Measurements from ENCODE around the gene FAM110C. TPM values are rescaled to one million over a fixed set of nuclear protein-coding genes. Genes with fewer than 3 reads are reported as not detected.
A peak's percentile ranks its signal among the peaks of the same experiment; 100 is the strongest.
"Not testable (repeated sequence)": the region's sequence is repeated elsewhere in the genome, so short reads cannot be mapped to it uniquely, and the experiment has no call there.

FAM110C gene
- total RNA-seq, 4 donors from 2014 or later: 5.0 to 39.2 (median 28.3) TPM

DNA sequence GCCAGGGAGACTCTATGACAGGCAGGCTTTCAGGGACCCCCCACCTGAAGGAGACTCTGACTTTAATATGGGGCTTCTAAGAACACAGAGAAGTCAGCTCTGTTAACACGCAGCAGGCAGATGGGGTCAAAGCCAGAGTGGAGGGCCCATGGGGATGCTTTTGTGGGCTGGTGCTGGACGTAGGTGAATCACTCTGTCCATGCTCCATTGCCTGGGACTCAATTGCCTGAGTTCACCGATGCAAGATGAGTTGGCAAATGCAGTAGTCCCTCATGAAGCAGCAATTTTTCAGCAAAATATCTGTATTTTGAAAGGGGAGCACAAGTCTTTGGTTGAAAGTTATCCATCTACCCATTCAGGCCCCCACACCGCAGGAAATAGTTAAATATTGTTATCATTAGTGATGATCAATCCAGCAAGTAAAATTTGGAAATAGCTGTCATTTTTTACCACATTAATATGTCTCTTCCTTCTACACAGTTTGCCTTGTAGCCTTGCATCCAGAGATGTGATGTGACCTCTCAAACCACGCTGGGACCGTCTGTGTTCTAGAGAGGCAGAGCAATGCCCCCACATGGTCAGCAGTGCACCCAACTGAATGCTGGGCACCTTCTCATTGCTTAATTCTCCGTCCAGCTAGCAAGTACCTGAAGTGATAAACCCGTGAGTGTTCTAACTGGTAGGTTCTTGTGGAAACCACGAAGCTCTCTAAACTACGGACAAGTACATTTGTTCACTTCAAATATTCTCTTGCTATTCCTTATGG lies 34.8 kb upstream of the FAM110C start:
- H3K9me3 ChIP-seq: no peaks in the 10 kb centered on the region
- H3K27ac ChIP-seq: no peak overlapping the region
- H3K4me1 ChIP-seq: no peaks in the 10 kb centered on the region
- DNase-seq: no peak
- H3K36me3 ChIP-seq: no peaks in the 10 kb centered on the region
- H3K27me3 ChIP-seq: no peaks in the 10 kb centered on the region
- no peak for TF ChIP-seq POLR2A (IDR thresholded peaks at IDR 0.05)
- TF ChIP-seq, protein P1, sequence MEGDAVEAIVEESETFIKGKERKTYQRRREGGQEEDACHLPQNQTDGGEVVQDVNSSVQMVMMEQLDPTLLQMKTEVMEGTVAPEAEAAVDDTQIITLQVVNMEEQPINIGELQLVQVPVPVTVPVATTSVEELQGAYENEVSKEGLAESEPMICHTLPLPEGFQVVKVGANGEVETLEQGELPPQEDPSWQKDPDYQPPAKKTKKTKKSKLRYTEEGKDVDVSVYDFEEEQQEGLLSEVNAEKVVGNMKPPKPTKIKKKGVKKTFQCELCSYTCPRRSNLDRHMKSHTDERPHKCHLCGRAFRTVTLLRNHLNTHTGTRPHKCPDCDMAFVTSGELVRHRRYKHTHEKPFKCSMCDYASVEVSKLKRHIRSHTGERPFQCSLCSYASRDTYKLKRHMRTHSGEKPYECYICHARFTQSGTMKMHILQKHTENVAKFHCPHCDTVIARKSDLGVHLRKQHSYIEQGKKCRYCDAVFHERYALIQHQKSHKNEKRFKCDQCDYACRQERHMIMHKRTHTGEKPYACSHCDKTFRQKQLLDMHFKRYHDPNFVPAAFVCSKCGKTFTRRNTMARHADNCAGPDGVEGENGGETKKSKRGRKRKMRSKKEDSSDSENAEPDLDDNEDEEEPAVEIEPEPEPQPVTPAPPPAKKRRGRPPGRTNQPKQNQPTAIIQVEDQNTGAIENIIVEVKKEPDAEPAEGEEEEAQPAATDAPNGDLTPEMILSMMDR (IDR thresholded peaks at IDR 0.05): no peak
- no peak overlapping the region for H3K4me3 ChIP-seq

DNA sequence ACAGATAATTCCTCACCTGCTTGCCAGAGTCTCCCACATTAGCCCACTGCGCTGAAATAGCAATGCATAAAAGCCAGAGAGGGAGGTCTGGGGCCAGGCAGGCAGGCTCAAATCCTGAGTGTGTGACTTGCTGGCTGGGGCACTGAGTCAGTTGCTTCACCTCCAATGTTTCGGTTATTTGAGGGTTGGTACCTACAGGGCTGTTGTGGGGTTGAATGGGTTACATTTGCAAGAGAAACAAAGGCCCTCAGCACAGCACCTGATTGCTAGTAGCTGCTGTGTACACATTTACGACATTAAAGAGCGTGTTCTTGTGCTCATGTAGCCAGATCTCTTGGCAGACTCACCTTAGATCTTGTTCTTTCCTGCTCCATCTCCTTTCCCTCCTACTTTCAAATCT lies 34.1 kb upstream of the FAM110C start:
- no peak for DNase-seq
- TF ChIP-seq POLR2A (IDR thresholded peaks at IDR 0.05): no peak
- TF ChIP-seq, protein P1 (IDR thresholded peaks at IDR 0.05): no peak
- Histone ChIP-seq H3K4me1 (no peaks in the 10 kb centered on the region), H3K4me3 (no peak overlapping the region), H3K27me3 (no peaks in the 10 kb centered on the region), H3K36me3 (no peaks in the 10 kb centered on the region), H3K9me3 (no peaks in the 10 kb centered on the region), H3K27ac (no peak overlapping the region)

DNA sequence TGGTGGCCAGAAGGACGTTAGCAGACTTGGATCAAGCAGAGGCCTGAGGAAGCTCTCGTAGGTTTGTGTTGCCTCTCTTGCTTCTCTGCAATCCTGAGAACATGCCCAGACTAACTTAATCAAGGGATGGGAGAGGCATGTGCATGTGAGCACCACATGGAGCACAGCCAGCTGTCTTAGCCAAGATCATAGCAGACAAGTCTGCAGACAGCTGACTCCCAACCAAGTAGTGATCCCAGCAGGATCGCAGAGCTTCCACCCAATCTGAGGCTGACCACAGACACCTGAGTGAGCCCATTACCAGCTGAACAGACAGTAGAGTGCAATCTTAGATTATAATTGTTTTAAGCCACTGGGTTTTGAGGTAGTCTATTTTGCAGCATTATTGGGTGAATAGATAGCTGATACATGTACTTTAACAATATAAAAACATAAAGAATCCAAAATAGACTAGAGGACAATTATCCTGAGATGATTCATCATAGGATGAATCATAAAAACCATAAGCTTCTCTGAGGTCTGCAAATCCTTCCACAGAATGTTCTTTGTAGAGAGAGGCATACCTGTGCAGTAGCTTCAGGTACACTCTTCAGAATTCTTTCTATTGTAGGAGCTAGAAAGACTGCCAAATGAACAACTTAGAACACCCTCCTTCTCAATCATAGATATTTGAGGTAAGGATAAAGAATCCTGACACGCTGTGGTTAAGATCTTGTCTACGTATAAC lies 25.2 kb upstream of the FAM110C start:
- DNase-seq: no peak
- H3K9me3 ChIP-seq: no peaks in the 10 kb centered on the region
- H3K4me3 ChIP-seq: no peak overlapping the region
- TF ChIP-seq, protein P1 (IDR thresholded peaks at IDR 0.05): no peak
- TF ChIP-seq POLR2A (IDR thresholded peaks at IDR 0.05): no peak
- no peaks in the 10 kb centered on the region for H3K27me3 ChIP-seq
- no peaks in the 10 kb centered on the region for H3K36me3 ChIP-seq
- H3K4me1 ChIP-seq: no peaks in the 10 kb centered on the region
- no peak overlapping the region for H3K27ac ChIP-seq

DNA sequence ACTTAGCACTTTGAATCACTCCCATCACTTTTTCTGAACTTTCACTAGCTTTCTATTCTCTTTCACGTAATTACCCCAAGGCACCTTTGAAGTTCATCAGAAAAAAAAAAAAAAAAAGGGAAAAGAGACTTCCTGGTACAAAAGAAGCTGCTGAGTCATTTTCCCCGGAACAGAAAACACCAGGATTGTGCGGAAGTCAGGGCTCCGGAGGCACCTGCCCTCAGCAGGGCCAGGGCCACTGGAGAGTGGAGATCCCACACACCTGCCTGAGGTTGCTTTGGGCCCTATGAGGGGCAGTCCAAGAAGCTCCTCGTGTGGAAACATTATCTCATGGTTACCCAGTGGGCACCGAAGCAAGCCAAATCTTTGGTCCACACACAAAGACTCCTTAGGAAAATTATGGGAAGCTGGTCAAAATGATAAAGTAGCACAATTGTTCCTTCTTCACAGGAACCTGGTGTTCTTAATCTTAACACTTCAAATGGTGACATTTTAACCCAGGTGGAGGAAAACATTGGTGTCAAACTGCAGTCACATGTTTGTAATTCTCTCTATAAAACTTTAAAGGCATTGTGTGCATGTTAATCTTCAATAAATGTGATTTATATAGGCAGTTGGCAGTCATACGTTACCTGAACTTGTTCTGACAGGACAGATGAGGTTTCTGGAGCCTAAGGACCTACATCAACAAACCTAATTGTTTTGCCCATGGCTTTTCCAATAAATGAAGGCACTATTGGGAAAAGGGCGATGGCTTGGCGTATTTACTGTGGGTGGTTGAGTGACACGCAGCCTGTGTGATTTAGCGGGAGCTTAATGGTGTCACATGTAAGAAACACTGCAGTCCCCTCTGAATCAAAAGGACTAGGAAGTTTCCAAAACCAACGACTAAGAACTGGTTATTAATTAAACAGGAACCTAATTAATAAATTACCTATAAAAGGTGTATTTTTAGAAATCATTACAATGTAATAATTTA lies 23.4 kb upstream of the FAM110C start:
- no peaks in the 10 kb centered on the region for H3K36me3 ChIP-seq
- no peaks in the 10 kb centered on the region for H3K9me3 ChIP-seq
- no peaks in the 10 kb centered on the region for H3K4me1 ChIP-seq
- no peak for TF ChIP-seq POLR2A (IDR thresholded peaks at IDR 0.05)
- TF ChIP-seq, protein P1 (IDR thresholded peaks at IDR 0.05): no peak
- H3K27me3 ChIP-seq: no peaks in the 10 kb centered on the region
- H3K4me3 ChIP-seq: no peak overlapping the region
- peak in 2 of 3 donors; percentile 60 to 62 for DNase-seq
- peak overlapping the region in 2 of 4 donors; percentile 17 to 62 for H3K27ac ChIP-seq

DNA sequence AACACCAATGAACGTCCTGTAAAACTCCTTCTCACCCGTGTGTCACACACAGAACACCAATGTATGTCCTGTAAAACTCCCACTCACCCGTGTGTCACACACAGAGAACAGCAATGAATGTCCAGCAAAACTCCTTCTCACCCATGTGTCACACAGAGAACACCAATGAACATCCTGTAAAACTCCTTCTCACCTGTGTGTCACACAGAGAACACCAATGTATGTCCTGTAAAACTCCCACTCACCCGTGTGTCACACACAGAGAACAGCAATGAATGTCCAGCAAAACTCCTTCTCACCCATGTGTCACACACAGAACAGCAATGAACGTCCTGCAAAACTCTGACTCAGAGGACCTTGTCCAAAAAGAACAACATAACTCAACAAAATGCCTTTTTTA lies 22.3 kb upstream of the FAM110C start:
- H3K4me3 ChIP-seq, DNase-seq, H3K4me1 ChIP-seq, H3K9me3 ChIP-seq, H3K27ac ChIP-seq, H3K27me3 ChIP-seq, H3K36me3 ChIP-seq: not testable (repeated sequence)
